Panc1 (cell line): ENCODE measurements around the gene MSRB3. TPM values are rescaled to one million over a fixed set of nuclear protein-coding genes. Genes with fewer than 3 reads are reported as not detected.

Experiments used
- ATAC-seq: fragments of 200-7000 bp; cut with Tn5 transposase; 2 replicates; pipeline ENCODE4 v1.9.1; 2020; ENCODE audit warnings: mild to moderate bottlenecking, moderate library complexity
- BruUV-seq: library from RNA; stranded (reverse); fragments of 400-500 nt; replicated peaks from 2 replicates; lab custom pipeline; 2021; lab: Mats Ljungman, UMichigan
- CTCF ChIA-PET: fragments of 300-600 bp; sonication (Branson Sonifier 250); formaldehyde crosslinking; loops from one replicate; lab custom pipeline; 2022; ENCODE audit warnings: antibody characterized with exemption; lab: Charles Lee
- POLR2A ChIA-PET: fragments of 300-600 bp; sonication (Branson Sonifier 250); formaldehyde crosslinking; loops from one replicate; lab custom pipeline; 2022; ENCODE audit warnings: antibody characterized with exemption; lab: Charles Lee
- DNase-seq: peaks from one replicate; pipeline ENCODE4 v3.0.0-alpha.2; 2010; ENCODE audit warnings: low read depth, low spot score
- H3K27ac ChIP-seq: 2 replicates; pipeline ENCODE4 v1.5.1; 2011; ENCODE audit warnings: mild to moderate bottlenecking, low read length, inconsistent platforms
- H3K27me3 ChIP-seq: fragments of 200-500 bp; sonication (Bioruptor generic); 2 replicates; pipeline ENCODE4 v1.6.0; 2014; ENCODE audit warnings: low read length, inconsistent platforms; ENCODE audit not compliant: control insufficient read depth, insufficient read depth
- H3K36me3 ChIP-seq: fragments of 200-500 bp; sonication (Bioruptor generic); 2 replicates; pipeline ENCODE4 v1.5.1; 2014; ENCODE audit warnings: inconsistent platforms, mild to moderate bottlenecking, low read length, moderate library complexity; ENCODE audit not compliant: control insufficient read depth, insufficient read depth
- H3K4me1 ChIP-seq: 2 replicates; pipeline ENCODE4 v1.5.1; 2011; ENCODE audit warnings: inconsistent platforms, mild to moderate bottlenecking, low read length, moderate library complexity; ENCODE audit not compliant: control insufficient read depth, insufficient read depth
- H3K4me3 ChIP-seq, 2 experiments: 2 replicates each; pipeline ENCODE4 v1.5.1; 2011 to 2012; ENCODE audit warnings: low read depth in 2 of 2, low read length in 2 of 2, mild to moderate bottlenecking in 2 of 2, inconsistent platforms in 1 of 2, moderate library complexity in 1 of 2
- H3K9me3 ChIP-seq: fragments of 200-500 bp; sonication (Bioruptor generic); 2 replicates; pipeline ENCODE4 v1.5.1; 2014; ENCODE audit warnings: low read depth, mild to moderate bottlenecking, inconsistent platforms, low read length, moderate library complexity; ENCODE audit not compliant: control insufficient read depth, insufficient read depth
- POLR2AphosphoS5 ChIP-seq: IDR thresholded peaks from 2 replicates; pipeline ENCODE4 v1.6.1; 2012; ENCODE audit warnings: mild to moderate bottlenecking, low read depth, low read length, moderate library complexity
- SIN3A ChIP-seq: IDR thresholded peaks from 2 replicates; pipeline ENCODE4 v1.6.1; 2012; ENCODE audit warnings: low read depth, mild to moderate bottlenecking, low read length, moderate library complexity, borderline replicate concordance; ENCODE audit not compliant: insufficient read depth
- TCF7L2 ChIP-seq: IDR thresholded peaks from 2 replicates; pipeline ENCODE4 v1.6.1; 2011; ENCODE audit warnings: mild to moderate bottlenecking, low read depth, low read length, inconsistent platforms
- in situ Hi-C: cut with HindIII; loops from 2 replicates; pipeline ENCODE4 v1.10.0; 2016; ENCODE audit warnings: low sequenced_read_pairs, low pct_unique_long_range_greater_than_20kb
- intact Hi-C: fragments of 100-400 bp; cut with micrococcal nuclease; formaldehyde crosslinking; loops from one replicate; pipeline ENCODE4 v1.10.0; 2022; ENCODE audit not compliant: unreplicated experiment
- total RNA-seq: library from RNA; stranded (reverse); gene quantifications from one replicate; pipeline ENCODE4 v1.2.1, GENCODE V29; 2021; ENCODE audit not compliant: unreplicated experiment
- TF ChIP-seq, protein P1 (sequence below), 2 experiments: IDR thresholded peaks; 2 replicates each; pipeline ENCODE4 v1.6.1; 2011 to 2012; ENCODE audit warnings: low read depth in 2 of 2, control low read depth in 1 of 2, low read length in 1 of 2, mild to moderate bottlenecking in 1 of 2, moderate library complexity in 1 of 2; ENCODE audit not compliant: insufficient read depth in 1 of 2
- TF ChIP-seq, protein P2 (sequence below): fragments of 450-650 bp; IDR thresholded peaks from 2 replicates; pipeline ENCODE4 v1.5.1; 2017; ENCODE audit warnings: mild to moderate bottlenecking

The MSRB3 gene
- total RNA-seq, 1 experiment from 2014 or later, result 89.7 TPM

GRCh38 chr12:65392491-65392890 lies 114.0 kb downstream of the MSRB3 start:
- Histone ChIP-seq H3K27ac (no peak overlapping the region), H3K4me3 (no peak overlapping the region), H3K36me3 (no peaks in the 10 kb centered on the region; the same call in 1 of the 2 replicates), H3K27me3 (no peaks in the 10 kb centered on the region), H3K4me1 (no peaks in the 10 kb centered on the region), H3K9me3 (peaks cover 6% of the 10 kb centered on the region; the same call in 1 of the 2 replicates)
- POLR2A ChIA-PET, result no interaction called here
- TF ChIP-seq POLR2AphosphoS5, result no peak
- TF ChIP-seq TCF7L2, result no peak
- TF ChIP-seq, protein P1, sequence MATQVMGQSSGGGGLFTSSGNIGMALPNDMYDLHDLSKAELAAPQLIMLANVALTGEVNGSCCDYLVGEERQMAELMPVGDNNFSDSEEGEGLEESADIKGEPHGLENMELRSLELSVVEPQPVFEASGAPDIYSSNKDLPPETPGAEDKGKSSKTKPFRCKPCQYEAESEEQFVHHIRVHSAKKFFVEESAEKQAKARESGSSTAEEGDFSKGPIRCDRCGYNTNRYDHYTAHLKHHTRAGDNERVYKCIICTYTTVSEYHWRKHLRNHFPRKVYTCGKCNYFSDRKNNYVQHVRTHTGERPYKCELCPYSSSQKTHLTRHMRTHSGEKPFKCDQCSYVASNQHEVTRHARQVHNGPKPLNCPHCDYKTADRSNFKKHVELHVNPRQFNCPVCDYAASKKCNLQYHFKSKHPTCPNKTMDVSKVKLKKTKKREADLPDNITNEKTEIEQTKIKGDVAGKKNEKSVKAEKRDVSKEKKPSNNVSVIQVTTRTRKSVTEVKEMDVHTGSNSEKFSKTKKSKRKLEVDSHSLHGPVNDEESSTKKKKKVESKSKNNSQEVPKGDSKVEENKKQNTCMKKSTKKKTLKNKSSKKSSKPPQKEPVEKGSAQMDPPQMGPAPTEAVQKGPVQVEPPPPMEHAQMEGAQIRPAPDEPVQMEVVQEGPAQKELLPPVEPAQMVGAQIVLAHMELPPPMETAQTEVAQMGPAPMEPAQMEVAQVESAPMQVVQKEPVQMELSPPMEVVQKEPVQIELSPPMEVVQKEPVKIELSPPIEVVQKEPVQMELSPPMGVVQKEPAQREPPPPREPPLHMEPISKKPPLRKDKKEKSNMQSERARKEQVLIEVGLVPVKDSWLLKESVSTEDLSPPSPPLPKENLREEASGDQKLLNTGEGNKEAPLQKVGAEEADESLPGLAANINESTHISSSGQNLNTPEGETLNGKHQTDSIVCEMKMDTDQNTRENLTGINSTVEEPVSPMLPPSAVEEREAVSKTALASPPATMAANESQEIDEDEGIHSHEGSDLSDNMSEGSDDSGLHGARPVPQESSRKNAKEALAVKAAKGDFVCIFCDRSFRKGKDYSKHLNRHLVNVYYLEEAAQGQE (IDR thresholded peaks at IDR 0.05; ENCODE audit: insufficient read depth in 1 of 2, low read depth in 2 of 2, low read length in 1 of 2), result no peak
- TF ChIP-seq SIN3A, result no peak
- TF ChIP-seq, protein P2, sequence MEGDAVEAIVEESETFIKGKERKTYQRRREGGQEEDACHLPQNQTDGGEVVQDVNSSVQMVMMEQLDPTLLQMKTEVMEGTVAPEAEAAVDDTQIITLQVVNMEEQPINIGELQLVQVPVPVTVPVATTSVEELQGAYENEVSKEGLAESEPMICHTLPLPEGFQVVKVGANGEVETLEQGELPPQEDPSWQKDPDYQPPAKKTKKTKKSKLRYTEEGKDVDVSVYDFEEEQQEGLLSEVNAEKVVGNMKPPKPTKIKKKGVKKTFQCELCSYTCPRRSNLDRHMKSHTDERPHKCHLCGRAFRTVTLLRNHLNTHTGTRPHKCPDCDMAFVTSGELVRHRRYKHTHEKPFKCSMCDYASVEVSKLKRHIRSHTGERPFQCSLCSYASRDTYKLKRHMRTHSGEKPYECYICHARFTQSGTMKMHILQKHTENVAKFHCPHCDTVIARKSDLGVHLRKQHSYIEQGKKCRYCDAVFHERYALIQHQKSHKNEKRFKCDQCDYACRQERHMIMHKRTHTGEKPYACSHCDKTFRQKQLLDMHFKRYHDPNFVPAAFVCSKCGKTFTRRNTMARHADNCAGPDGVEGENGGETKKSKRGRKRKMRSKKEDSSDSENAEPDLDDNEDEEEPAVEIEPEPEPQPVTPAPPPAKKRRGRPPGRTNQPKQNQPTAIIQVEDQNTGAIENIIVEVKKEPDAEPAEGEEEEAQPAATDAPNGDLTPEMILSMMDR, result no peak
- ATAC-seq (no peak), DNase-seq (no peak)
- CTCF ChIA-PET, result no interaction called here
- in situ Hi-C loops, result no loop called here
- intact Hi-C loops, result no loop called here
- no TSS peak for BruUV-seq

GRCh38 chr12:65403188-65403587 lies 124.7 kb downstream of the MSRB3 start:
- Histone ChIP-seq H3K27ac (no peak overlapping the region), H3K4me3 (no peak overlapping the region), H3K4me1 (no peaks in the 10 kb centered on the region), H3K9me3 (no peaks in the 10 kb centered on the region), H3K27me3 (no peaks in the 10 kb centered on the region), H3K36me3 (no peaks in the 10 kb centered on the region)
- TF ChIP-seq POLR2AphosphoS5, result no peak
- TF ChIP-seq, protein P2, result no peak
- TF ChIP-seq TCF7L2, result no peak
- TF ChIP-seq, protein P1 (IDR thresholded peaks at IDR 0.05; ENCODE audit: insufficient read depth in 1 of 2, low read depth in 2 of 2, low read length in 1 of 2), result no peak
- TF ChIP-seq SIN3A, result no peak
- in situ Hi-C loops, result no loop called here
- BruUV-seq, result no TSS peak
- intact Hi-C loops, result no loop called here
- DNase-seq (no peak), ATAC-seq (no peak)
- ChIA-PET POLR2A (no interaction called here), CTCF (no interaction called here)
